ENCODE results near the gene FUNDC2. TPM values are rescaled to one million over a fixed set of nuclear protein-coding genes. Genes with fewer than 3 reads are reported as not detected.

The FUNDC2 gene
- total and polyA plus RNA-seq, 2 donors from 2014 or later, result 98.2 to 239 TPM

DNA sequence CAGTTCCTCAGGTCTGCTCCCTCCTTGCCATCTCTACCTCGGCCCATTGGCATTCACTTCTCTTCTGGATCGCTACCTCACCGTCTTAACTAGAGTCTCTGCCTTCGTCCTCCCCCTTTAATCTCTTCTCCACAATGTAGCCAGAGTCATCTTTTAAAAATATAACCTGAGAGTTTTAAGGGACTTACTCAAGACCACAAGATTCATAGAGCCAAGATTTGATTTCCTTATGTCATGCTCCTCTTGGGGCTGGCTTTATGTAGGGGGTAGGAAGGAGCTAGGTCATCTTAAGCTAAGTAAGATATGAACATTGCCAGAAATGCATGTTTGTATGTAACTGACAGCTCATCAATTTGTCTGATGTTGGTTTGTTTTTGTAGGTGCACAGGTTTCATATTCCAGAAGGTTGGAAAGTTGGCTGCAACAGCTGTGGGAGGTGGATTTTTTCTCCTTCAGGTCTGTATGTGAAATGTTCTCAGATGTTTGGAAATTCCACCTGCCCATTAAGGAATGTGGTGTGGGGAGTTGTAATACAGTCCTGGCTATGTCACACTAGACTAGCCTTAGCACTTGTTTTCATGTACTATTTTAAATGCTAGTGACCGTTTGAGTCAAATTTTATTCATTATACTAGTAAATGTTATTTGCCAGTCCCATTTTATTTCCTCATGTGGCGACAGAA lies 19.6 kb downstream of the FUNDC2 start:
- H3K36me3 ChIP-seq (ENCODE audit: control insufficient read depth in 2 of 3, insufficient read depth in 3 of 3, low read length in 3 of 3), result peaks cover 0 to 10% (median 3%) of the 10 kb centered on the region in 3 donors

DNA sequence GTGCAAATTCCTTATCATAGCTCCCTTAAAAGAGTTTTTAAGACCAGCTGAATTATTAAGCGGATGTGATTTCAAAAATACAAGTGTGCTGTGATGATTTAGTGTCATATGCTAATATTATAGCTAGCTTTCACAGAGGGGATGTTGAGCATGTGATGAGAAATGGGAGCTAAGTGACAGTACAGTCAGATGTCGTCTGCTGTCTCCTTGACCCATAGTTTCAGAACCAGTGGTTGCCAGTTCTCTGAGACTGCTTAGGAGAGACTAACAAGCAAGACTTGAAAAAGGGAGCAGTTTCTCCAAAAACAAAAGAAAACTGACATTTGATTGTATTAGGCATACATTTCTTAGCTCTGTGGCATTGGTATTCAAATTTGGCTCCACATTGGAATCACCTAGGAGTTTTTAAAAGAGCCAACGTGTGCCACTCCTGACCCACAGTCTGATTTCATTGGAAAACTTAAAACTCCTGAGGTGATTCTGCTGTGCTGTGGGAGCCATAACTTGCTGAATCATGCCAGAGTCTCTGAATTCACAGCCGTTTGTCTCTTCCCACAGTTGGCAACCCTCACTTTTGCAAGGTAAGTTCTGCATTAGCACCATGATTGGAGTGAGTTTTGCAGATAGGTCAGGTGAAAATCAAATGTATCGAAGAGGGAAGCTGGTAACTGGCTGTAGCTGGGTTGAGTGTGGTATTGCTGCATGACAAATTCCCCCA lies 20.3 kb downstream of the FUNDC2 start:
- FAIRE-seq, result no peak
- Histone ChIP-seq H3K36me3 (ENCODE audit: control insufficient read depth in 2 of 3, insufficient read depth in 3 of 3, low read length in 3 of 3) (peaks cover 0 to 13% (median 3%) of the 10 kb centered on the region in 3 donors), H3K9me3 (ENCODE audit: control insufficient read depth in 2 of 3, insufficient read depth in 1 of 3, low read length in 3 of 3) (peaks cover 0 to 1% (median 0%) of the 10 kb centered on the region in 3 donors), H3K4me3 (ENCODE audit: low read length in 3 of 3) (no peak overlapping the region), H3K27me3 (ENCODE audit: control insufficient read depth, insufficient read depth, low read length) (no peaks in the 10 kb centered on the region), H3K4me1 (ENCODE audit: control insufficient read depth in 2 of 3, insufficient read depth in 2 of 3, low read depth in 1 of 3, low read length in 3 of 3) (no peaks in the 10 kb centered on the region), H3K27ac (ENCODE audit: low read depth in 2 of 2, low read length in 2 of 2) (no peak overlapping the region), H3K9ac (ENCODE audit: low read length in 3 of 3) (no peak overlapping the region)
- no peak for DNase-seq
- TF ChIP-seq, protein P1, sequence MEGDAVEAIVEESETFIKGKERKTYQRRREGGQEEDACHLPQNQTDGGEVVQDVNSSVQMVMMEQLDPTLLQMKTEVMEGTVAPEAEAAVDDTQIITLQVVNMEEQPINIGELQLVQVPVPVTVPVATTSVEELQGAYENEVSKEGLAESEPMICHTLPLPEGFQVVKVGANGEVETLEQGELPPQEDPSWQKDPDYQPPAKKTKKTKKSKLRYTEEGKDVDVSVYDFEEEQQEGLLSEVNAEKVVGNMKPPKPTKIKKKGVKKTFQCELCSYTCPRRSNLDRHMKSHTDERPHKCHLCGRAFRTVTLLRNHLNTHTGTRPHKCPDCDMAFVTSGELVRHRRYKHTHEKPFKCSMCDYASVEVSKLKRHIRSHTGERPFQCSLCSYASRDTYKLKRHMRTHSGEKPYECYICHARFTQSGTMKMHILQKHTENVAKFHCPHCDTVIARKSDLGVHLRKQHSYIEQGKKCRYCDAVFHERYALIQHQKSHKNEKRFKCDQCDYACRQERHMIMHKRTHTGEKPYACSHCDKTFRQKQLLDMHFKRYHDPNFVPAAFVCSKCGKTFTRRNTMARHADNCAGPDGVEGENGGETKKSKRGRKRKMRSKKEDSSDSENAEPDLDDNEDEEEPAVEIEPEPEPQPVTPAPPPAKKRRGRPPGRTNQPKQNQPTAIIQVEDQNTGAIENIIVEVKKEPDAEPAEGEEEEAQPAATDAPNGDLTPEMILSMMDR (IDR thresholded peaks at IDR 0.05; ENCODE audit: borderline replicate concordance, extremely low read depth, insufficient read depth), result no peak
- intact Hi-C loops (cut with DNase I), result no loop called here

More for the DNA sequence above, 19.6 kb downstream of the FUNDC2 start:
- Histone ChIP-seq H3K27me3 (ENCODE audit: control insufficient read depth, insufficient read depth, low read length) (no peaks in the 10 kb centered on the region), H3K9me3 (ENCODE audit: control insufficient read depth in 2 of 3, insufficient read depth in 1 of 3, low read length in 3 of 3) (peaks cover 0 to 1% (median 0%) of the 10 kb centered on the region in 3 donors), H3K27ac (ENCODE audit: low read depth in 2 of 2, low read length in 2 of 2) (no peak overlapping the region), H3K4me3 (ENCODE audit: low read length in 3 of 3) (no peak overlapping the region), H3K4me1 (ENCODE audit: control insufficient read depth in 2 of 3, insufficient read depth in 2 of 3, low read depth in 1 of 3, low read length in 3 of 3) (no peaks in the 10 kb centered on the region), H3K9ac (ENCODE audit: low read length in 3 of 3) (no peak overlapping the region)
- no peak for FAIRE-seq
- TF ChIP-seq, protein P1 (IDR thresholded peaks at IDR 0.05; ENCODE audit: borderline replicate concordance, extremely low read depth, insufficient read depth), result no peak
- intact Hi-C loops (cut with DNase I), result no loop called here
- no peak for DNase-seq

DNA sequence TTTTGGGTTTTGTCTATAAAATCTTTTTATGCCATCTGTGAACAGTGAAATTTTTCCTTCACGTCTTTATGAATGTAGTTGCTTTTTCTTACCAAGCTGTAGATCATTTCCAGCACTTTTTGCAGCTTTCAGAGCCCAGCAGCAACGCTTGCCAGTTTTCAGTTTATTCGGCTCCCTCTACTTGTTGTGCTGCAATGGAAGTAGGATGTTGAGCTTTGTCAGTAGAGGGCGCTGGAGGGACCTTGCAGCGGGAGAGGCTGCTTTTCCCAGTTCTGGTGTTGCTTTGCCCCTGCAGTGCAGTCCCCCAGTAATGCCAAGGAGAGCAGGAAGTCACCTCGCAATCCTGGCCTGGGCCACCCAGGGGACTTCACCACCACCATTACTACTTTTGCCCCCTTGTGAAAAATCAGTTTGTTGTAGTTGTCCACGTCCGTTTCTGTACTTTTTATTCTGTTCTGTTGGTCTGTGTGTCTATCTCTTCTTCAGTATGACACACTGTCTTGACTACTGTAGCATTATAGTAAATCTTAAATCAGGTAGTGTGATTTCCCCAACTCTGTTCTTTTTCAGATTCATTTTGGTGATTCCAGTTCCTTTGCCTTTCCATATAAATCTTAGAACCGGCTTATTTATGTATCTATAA lies 22.5 kb downstream of the FUNDC2 start:
- Histone ChIP-seq H3K4me1 (ENCODE audit: control insufficient read depth in 2 of 3, insufficient read depth in 2 of 3, low read depth in 1 of 3, low read length in 3 of 3) (peaks cover 0 to 7% (median 0%) of the 10 kb centered on the region in 3 donors), H3K36me3 (ENCODE audit: control insufficient read depth in 2 of 3, insufficient read depth in 3 of 3, low read length in 3 of 3) (peaks cover 0 to 13% (median 3%) of the 10 kb centered on the region in 3 donors), H3K27me3 (ENCODE audit: control insufficient read depth, insufficient read depth, low read length) (no peaks in the 10 kb centered on the region), H3K9ac (ENCODE audit: low read length in 3 of 3) (no peak overlapping the region), H3K27ac (ENCODE audit: low read depth in 2 of 2, low read length in 2 of 2) (no peak overlapping the region), H3K4me3 (ENCODE audit: low read length in 3 of 3) (no peak overlapping the region), H3K9me3 (ENCODE audit: control insufficient read depth in 2 of 3, insufficient read depth in 1 of 3, low read length in 3 of 3) (peaks cover 0 to 1% (median 0%) of the 10 kb centered on the region in 3 donors)
- TF ChIP-seq, protein P1 (IDR thresholded peaks at IDR 0.05; ENCODE audit: borderline replicate concordance, extremely low read depth, insufficient read depth), result peak; percentile 60
- intact Hi-C loops (cut with DNase I), result no loop called here
- no peak for FAIRE-seq
- DNase-seq, result peak in 4 of 5 donors; percentile 32 to 57 (median 46)
